Stimulated activated CD4-positive, alpha-beta T cell treated with anti-CD3 and anti-CD28 coated beads, TNF-alpha, amount 100 ng/mL, for 4 hours (primary cell): ENCODE measurements around the gene LBR.

ENCODE experiments used
- DNase-seq, 3 experiments: peaks; one replicate each; pipeline ENCODE4 v3.0.0-alpha.2; 2020; ENCODE audit warnings: low read depth in 3 of 3

LBR gene

GRCh38 chr1:225464851-225465792, 37.3 kb upstream of the LBR start:
- no peak for DNase-seq

- DNase-seq: no peak
Measured at GRCh38 chr1:225462714-225463574, 35.1 kb upstream of the LBR start.

- no peak for DNase-seq
Measured at GRCh38 chr1:225462429-225462713, 34.5 kb upstream of the LBR start.

GRCh38 chr1:225461533-225462428, 33.9 kb upstream of the LBR start:
- no peak for DNase-seq

GRCh38 chr1:225460737-225461532, 33.1 kb upstream of the LBR start:
- DNase-seq: peak in 1 of 3 experiments; percentile 47

GRCh38 chr1:225460021-225460736, 32.3 kb upstream of the LBR start:
- DNase-seq: no peak

- DNase-seq: no peak
Measured at GRCh38 chr1:225458222-225458631, 30.4 kb upstream of the LBR start.

GRCh38 chr1:225454733-225455132, 26.9 kb upstream of the LBR start:
- peak; percentile 55 to 70 (median 68) for DNase-seq

GRCh38 chr1:225453797-225454648, 26.2 kb upstream of the LBR start:
- DNase-seq: no peak

- no peak for DNase-seq
Measured at GRCh38 chr1:225451840-225452515, 24.1 kb upstream of the LBR start.

GRCh38 chr1:225451340-225451739, 23.5 kb upstream of the LBR start:
- DNase-seq: no peak

- no peak for DNase-seq
Measured at GRCh38 chr1:225450491-225451191, 22.8 kb upstream of the LBR start.

- DNase-seq: no peak
Measured at GRCh38 chr1:225449774-225450173, 21.9 kb upstream of the LBR start.

- DNase-seq: no peak
Measured at GRCh38 chr1:225449261-225449660, 21.4 kb upstream of the LBR start.

GRCh38 chr1:225448146-225448805, 20.4 kb upstream of the LBR start:
- DNase-seq: no peak

- DNase-seq: no peak
Measured at GRCh38 chr1:225447650-225448089, 19.8 kb upstream of the LBR start.

GRCh38 chr1:225446981-225447615, 19.3 kb upstream of the LBR start:
- no peak for DNase-seq
